GM19035 (cell line): ENCODE results near the gene PDE4D.

Experiments
- ATAC-seq: cut with Tn5 transposase; IDR thresholded peaks from one replicate; pipeline ENCODE4 v1.9.1; 2021; ENCODE audit not compliant: unreplicated experiment

Gene PDE4D

GRCh38 chr5:59346982-59347381 lies 546.5 kb downstream of the PDE4D start:
- no peak for ATAC-seq

- no peak for ATAC-seq
Observed at GRCh38 chr5:59346514-59346913, 547.0 kb downstream of the PDE4D start.

DNA sequence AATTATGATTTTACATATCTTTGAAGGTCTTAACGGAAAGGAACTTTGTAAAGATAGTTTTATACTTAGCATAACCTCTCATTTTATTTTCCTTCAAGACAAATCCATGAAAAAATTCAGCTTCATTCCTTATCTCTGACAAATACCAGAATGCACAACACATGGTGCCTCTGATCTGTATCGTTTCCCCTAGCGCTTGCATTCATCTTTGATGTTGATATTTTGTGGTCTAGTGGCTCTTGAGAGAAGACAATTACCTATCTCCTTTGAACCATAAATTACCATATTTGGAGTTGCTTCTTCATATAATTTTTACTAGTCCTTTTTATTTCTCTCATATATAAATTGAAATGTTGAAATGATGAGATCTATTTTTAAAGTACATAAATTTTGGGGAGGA lies 551.3 kb downstream of the PDE4D start:
- no peak for ATAC-seq

GRCh38 chr5:59341760-59342159 lies 551.8 kb downstream of the PDE4D start:
- ATAC-seq = no peak

DNA sequence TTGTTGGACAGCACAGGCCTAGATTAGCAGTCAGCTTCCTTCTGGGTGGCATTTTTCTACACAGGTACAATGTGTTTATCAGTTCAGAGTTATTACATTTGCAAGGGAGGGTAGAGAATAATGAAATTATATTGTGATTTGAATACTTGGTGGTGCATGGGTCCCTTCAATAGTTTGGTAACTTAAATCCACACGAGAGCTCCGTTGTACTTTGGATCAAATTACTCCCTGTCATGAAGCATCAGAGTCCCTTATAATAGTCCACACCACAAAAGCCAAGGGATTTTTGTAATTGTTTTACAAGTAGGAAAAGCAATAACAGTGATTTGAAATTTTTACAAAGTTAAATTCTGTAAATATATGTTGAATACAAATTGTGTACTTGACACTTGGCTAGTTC lies 552.4 kb downstream of the PDE4D start:
- no peak for ATAC-seq

GRCh38 chr5:59340637-59341036 lies 552.9 kb downstream of the PDE4D start:
- ATAC-seq = no peak

- ATAC-seq = no peak
Observed at GRCh38 chr5:59337240-59337639, 556.3 kb downstream of the PDE4D start.

DNA sequence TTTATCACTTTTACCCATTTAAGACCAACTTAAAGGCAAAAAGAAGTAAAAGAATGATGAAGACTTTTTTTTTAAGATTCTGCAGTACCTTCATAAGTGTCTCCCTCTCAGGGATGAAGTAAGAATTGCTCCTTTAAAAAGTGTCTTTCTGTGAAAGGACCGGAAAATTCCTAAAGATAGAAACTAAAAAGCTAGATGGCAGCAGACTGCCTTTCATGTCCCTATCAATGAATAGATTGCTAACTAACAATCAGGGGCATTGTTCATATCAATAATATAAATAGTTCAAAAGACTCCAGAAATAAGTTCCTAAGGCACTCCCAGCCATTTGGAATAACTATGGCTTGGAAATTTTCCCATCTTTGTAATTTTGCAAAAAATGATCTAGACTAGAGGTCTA lies 558.0 kb downstream of the PDE4D start:
- no peak for ATAC-seq

DNA sequence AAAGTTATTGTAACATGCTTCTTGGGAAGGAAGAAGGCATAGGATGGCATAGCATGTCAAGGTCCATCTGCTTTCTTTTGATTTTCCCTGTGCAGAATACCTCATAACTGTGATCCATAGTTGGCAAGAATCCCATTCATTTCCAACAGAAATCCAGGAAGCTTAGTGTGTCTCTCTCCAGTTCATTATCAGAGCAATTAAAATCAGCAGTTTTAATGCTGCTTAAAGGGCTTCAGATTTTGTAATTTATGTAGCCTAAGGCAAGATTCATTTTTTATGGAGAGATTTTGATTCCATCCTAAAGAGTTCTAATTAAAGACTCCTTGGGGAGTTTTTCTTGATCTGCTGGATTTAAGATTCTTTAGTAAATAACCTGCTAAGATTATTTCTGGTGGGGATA lies 560.1 kb downstream of the PDE4D start:
- no peak for ATAC-seq

DNA sequence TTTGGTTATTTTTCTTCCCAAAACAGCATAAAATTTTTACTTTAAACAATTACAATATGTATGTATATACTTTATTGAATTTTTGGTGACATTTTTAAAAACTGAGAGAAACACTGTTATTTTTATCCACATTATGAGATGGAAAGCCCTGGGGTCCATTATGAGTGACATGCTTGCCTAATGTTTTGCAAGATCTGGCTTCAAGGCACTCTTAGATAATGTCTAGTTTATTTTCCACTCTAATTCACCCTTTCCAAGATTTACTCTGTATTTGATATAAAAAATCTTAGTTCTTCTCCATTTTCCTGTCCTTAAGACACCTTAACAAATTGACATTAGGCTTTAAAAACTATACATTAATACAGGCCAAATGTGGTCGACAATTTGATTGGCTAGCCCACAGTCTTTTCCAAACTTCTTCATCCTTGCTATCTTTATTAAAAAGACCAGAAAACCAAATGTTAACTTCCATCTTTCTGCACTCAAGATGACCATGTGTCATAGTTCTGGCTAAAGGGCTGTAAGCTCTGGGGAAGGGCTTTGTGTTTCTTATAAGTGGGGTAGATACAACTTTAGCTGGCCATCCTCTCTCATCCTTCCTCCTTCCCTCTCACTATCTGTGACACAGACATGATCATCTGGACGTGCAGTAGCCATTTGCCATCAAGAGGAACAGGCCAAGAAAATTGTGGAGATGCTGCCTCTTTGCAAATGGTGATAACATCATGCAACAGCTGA lies 561.1 kb downstream of the PDE4D start:
- no peak for ATAC-seq

GRCh38 chr5:59330680-59331079 lies 562.8 kb downstream of the PDE4D start:
- ATAC-seq = no peak

DNA sequence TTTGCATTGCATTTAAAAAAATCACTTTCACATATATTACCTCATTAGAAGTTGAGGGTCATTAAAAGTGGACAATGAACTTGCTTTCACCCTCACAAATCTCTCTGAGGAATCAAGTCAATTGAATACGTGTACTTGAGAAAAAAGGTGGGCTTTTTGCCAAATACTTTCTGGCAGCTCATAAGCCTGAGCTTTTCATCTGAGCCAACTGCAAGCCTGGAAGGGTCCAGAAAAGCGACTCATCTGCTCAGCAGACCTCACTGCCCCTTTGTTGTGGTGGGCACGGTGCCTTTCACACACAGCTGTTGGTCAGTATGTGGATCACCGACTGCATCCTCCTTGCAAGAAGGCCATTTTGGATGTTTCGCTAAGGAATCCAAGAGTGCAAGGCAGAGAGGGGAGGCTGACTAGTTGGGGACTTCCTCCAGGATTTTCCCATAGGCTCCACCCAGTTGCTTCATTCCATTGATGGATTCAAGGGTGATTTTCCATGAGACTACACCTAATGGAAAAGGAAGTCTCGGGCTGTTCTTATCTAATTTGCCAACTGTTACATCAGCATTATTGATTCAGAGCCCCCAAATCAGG lies 564.7 kb downstream of the PDE4D start:
- no peak for ATAC-seq

DNA sequence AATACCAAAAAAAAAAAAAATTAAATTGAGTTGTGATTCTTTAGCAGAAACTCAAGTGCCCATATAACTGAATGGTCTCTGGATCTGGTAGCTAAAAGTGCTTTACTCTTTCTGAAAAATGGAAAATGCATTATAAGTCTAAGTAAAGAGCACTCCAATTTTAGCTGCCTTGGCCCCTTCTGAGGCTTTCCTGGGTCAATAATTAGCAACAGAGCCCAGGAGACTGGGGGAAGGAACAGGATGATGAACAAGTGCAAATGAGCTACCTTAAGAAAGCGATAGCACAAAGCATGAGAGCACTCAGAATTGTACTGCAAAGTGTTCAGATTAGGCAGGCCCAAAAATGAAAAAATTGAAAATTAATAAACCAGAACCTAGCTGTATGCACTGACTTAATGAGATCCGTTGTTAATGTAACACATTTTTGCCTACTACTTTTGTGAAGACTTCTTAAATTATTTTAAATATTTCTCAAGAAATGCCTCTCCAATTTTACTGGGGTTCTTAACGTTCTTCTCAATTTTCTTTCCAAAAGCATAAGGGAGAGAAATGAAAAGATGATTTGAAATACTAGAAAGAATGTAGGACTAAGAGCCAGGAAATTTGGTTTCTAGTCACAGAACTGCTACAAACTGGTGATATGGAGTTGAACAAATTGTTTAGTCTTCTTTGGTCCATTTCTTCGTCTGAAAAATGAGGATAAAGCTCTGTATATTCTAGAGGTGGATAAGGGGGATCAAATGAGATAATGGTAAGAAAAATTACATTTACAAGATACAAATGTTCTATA lies 566.1 kb downstream of the PDE4D start:
- ATAC-seq = no peak

- no peak for ATAC-seq
Observed at GRCh38 chr5:59326596-59326995, 566.9 kb downstream of the PDE4D start.

DNA sequence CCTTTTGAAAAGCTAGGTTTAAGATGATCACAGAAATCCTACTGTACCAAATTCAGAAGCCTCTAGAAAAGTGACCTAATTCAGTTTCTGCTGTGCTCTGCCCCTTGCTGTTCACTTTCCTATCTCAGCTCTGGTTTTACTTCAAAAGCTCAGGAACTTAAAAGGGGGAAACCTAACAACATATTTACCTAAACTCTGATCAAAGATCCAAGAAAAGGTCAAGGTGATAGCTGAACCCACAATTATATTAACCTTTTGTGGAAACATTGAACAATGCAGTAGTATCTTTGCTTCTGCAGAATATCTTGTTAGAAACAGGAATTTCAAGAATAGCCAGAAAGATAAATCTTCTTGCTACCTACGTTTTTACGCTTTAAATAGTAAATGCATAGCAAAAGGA lies 568.5 kb downstream of the PDE4D start:
- ATAC-seq = no peak

DNA sequence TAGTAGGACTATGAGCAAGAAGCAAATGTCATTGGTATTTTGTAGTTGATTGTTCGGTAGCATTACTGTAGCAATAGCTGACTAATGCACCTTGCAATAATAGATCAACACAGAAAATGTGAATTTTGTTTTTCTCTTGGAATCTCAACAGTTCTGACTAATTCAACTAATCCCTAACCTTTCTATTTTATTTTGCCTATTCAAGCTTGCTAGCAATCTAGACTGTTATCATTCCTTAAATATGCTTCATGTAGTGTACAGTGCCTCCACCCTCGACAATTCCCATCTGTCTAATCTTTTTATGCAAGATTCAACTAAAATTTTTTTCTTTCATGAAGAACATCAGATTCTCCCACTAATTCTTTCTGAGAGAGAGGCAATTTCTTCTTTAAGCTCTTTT lies 570.6 kb downstream of the PDE4D start:
- no peak for ATAC-seq

DNA sequence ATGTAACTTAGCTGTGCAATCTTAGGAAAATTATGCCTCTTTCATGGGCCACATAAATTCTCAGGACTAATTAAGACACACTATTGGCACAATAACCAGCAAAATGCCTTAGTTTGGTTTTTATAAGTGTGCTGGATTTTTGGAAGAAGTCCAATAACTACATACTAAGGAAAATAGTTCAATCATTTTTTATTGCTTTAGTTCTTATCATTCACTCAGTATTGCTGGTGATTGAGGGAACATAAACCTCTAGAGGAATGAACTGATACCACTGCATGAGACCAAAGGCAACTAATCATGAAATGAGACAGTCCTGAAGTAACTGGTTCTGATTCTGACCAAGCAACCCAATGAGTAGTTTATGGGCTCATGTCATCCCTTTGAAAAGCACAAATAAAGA lies 571.5 kb downstream of the PDE4D start:
- no peak for ATAC-seq

DNA sequence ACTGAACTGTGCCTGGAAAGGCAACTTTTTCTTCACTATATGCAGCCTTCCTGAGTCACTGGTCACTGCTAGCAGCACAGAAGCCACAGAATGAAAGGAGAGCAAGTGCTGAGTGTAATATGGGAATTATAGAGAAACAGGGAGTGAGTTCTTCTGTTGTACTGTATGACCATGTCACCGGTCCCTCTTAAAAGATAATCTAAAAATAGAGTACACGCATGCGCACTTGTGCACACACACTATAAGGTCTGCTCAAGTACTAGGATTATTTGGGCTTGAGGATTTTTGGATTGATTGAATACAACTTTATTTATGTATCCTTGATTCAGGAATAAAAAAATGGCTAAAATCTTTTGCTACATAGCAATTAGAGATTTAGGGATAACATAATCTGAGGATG lies 571.9 kb downstream of the PDE4D start:
- ATAC-seq = no peak

DNA sequence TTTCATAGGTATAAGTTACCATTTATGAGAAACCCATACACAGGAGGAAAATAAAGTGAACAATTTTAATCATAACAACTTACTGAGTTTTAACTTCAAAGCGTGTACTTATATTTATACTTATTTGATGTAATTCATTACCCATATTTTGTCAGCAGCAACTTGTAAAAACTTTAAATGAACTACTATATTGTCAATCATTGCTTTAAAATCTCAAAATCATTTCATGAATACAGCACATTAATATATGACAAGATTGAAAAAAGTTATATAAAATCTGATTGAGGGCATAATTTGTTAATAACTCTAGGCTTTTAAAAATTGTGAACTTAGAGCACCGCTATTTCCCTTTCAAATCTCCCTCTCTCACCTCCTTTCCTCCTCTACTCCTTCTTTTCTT lies 573.1 kb downstream of the PDE4D start:
- no peak for ATAC-seq

- no peak for ATAC-seq
Observed at GRCh38 chr5:59319250-59319649, 574.3 kb downstream of the PDE4D start.

DNA sequence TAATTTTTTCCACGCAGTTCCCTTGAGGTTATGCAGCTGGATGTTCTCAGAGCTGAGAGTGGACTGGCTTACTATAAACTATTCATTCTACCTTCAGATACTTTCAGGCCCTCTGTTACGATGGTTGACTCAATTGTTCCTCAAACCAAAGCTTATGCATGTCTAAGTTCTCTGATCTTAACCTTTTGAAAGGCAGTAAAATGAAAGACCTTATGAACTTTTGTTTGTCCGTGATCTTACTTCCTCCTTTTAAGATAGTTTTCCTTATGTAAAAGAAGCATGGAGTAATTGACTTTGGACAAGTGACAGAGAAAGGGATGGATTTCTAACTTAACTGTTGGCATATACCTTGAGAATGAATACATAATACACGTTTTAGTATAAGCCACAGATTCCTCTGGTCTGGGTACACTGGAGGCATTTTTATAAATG lies 575.7 kb downstream of the PDE4D start:
- no peak for ATAC-seq
